HepG2 (cell line): ENCODE measurements around the gene PRUNE1. TPM values are rescaled to one million over a fixed set of nuclear protein-coding genes. Genes with fewer than 3 reads are reported as not detected.

ENCODE experiments used
- CREBL2 ChIP-seq: sonication (generic); formaldehyde crosslinking; IDR thresholded peaks from 2 replicates; pipeline ENCODE4 v1.8.1; 2023; ENCODE audit warnings: missing genetic modification reagents, mild to moderate bottlenecking, borderline replicate concordance
- E2F2 ChIP-seq: sonication (generic); formaldehyde crosslinking; IDR thresholded peaks from 2 replicates; pipeline ENCODE4 v1.4.0; 2020; ENCODE audit warnings: missing genetic modification reagents, borderline replicate concordance
- FOXA1 ChIP-seq, 2 experiments: fragments of 450-650 bp in 1 of 2; sonication (generic) in 1 of 2; formaldehyde crosslinking in 1 of 2; IDR thresholded peaks; 2 replicates each; pipeline versions ENCODE4 v1.4.0 to v1.6.1; 2016 to 2020; ENCODE audit warnings: missing genetic modification reagents in 1 of 2
- FOXO1 ChIP-seq: sonication (generic); formaldehyde crosslinking; IDR thresholded peaks from 2 replicates; pipeline ENCODE4 v1.4.0; 2020; ENCODE audit warnings: missing genetic modification reagents
- MBD4 ChIP-seq: IDR thresholded peaks from 2 replicates; pipeline ENCODE4 v1.6.1; 2012; ENCODE audit warnings: low read length, inconsistent platforms, borderline replicate concordance
- MIER2 ChIP-seq: IDR thresholded peaks from 2 replicates; pipeline ENCODE4 v1.6.1; 2016; ENCODE audit warnings: missing biosample characterization, missing genetic modification reagents
- NAIF1 ChIP-seq: sonication (generic); formaldehyde crosslinking; IDR thresholded peaks from 2 replicates; pipeline ENCODE4 v1.5.0; 2020; ENCODE audit warnings: mild to moderate bottlenecking, missing genetic modification reagents, borderline replicate concordance
- NCOA2 ChIP-seq: sonication (generic); formaldehyde crosslinking; IDR thresholded peaks from 2 replicates; pipeline ENCODE4 v1.8.0; 2022; ENCODE audit warnings: inconsistent platforms
- NR3C1 ChIP-seq: sonication (generic); formaldehyde crosslinking; IDR thresholded peaks from 2 replicates; pipeline ENCODE4 v1.4.0; 2020; ENCODE audit warnings: missing genetic modification reagents
- POLR2AphosphoS5 ChIP-seq: IDR thresholded peaks from 2 replicates; pipeline ENCODE4 v1.6.1; 2012; ENCODE audit warnings: low read depth, low read length
- PPARG ChIP-seq: conservative IDR thresholded peaks from 2 replicates; pipeline ENCODE4 v1.6.1; 2016; ENCODE audit warnings: missing biosample characterization, missing genetic modification reagents
- RFX1 ChIP-seq: fragments of 450-650 bp; IDR thresholded peaks from 2 replicates; pipeline ENCODE4 v1.6.1; 2017
- SRF ChIP-seq: IDR thresholded peaks from 2 replicates; pipeline ENCODE4 v1.6.1; 2011; ENCODE audit warnings: mild to moderate bottlenecking, low read depth, low read length, moderate library complexity
- TCF7 ChIP-seq: sonication (generic); IDR thresholded peaks from 2 replicates; pipeline ENCODE4 v1.6.1; 2016; ENCODE audit warnings: antibody characterized with exemption, low read depth
- ZBTB26 ChIP-seq: IDR thresholded peaks from 2 replicates; pipeline ENCODE4 v1.6.1; 2016; ENCODE audit warnings: missing compliant biosample characterization, missing genetic modification reagents, borderline replicate concordance
- ZBTB39 ChIP-seq: sonication (generic); formaldehyde crosslinking; IDR thresholded peaks from 2 replicates; pipeline ENCODE4 v1.5.0; 2020; ENCODE audit warnings: missing genetic modification reagents
- ZC3H13 ChIP-seq: sonication (generic); formaldehyde crosslinking; IDR thresholded peaks from 2 replicates; pipeline ENCODE4 v1.8.1; 2023; ENCODE audit warnings: mild to moderate bottlenecking, missing genetic modification reagents, moderate library complexity
- ZKSCAN8 ChIP-seq: IDR thresholded peaks from 2 replicates; pipeline ENCODE4 v1.6.1; 2016; ENCODE audit warnings: borderline replicate concordance, missing genetic modification reagents, missing compliant biosample characterization
- ZNF12 ChIP-seq: sonication (generic); formaldehyde crosslinking; IDR thresholded peaks from 2 replicates; pipeline ENCODE4 v1.5.0; 2020; ENCODE audit warnings: missing genetic modification reagents
- ZNF234 ChIP-seq: sonication (generic); formaldehyde crosslinking; conservative IDR thresholded peaks from 2 replicates; pipeline ENCODE4 v1.5.1; 2020; ENCODE audit warnings: mild to moderate bottlenecking, missing genetic modification reagents
- ZNF281 ChIP-seq: sonication (generic); formaldehyde crosslinking; IDR thresholded peaks from 2 replicates; pipeline ENCODE4 v1.4.0; 2020; ENCODE audit warnings: missing genetic modification reagents, borderline replicate concordance
- ZNF329 ChIP-seq: sonication (generic); formaldehyde crosslinking; IDR thresholded peaks from 2 replicates; pipeline ENCODE4 v1.9.0; 2021; ENCODE audit warnings: low read depth, mild to moderate bottlenecking, missing genetic modification reagents
- ZNF337 ChIP-seq: sonication (generic); formaldehyde crosslinking; IDR thresholded peaks from 2 replicates; pipeline ENCODE4 v1.5.1; 2020; ENCODE audit warnings: missing genetic modification reagents, low read depth, mild to moderate bottlenecking, borderline replicate concordance
- ZNF33A ChIP-seq: sonication (generic); formaldehyde crosslinking; IDR thresholded peaks from 2 replicates; pipeline ENCODE4 v1.5.1; 2020; ENCODE audit warnings: missing genetic modification reagents, mild to moderate bottlenecking, moderate library complexity, borderline replicate concordance
- polyA plus RNA-seq, 8 experiments: library from polyadenylated mRNA; depleted of rRNA in 3 of 8; stranded (reverse) in 7 of 8; unstranded in 1 of 8; fragments of >200 nt; fragmentation: Illumina TruSeq in 4 of 8; extraction: Trizol in 4 of 8; gene quantifications; 2 replicates each; pipeline versions ENCODE4 v1.2.1 to v1.2.3, GENCODE V29; 2011 to 2016; ENCODE audit warnings: low read depth in 4 of 8, missing spikeins in 1 of 8, mixed read lengths in 1 of 8; ENCODE audit not compliant: insufficient read depth in 1 of 8
- total RNA-seq, 5 experiments: library from RNA; depleted of rRNA; stranded (reverse); fragments of >200 nt; fragmentation: Illumina TruSeq; extraction: Trizol; gene quantifications; 2 replicates each; pipeline ENCODE4 v1.2.3, GENCODE V29; 2016; ENCODE audit warnings: low read depth in 1 of 5

Gene PRUNE1
- total and polyA plus RNA-seq, 2 of the 13 experiments (the other 11 are each of a cell fraction or from before 2014, with no cell fraction given): 19.0 to 31.9 TPM

- no peak for TF ChIP-seq ZBTB39 (CRISPR knock-in tag)
- peak; percentile 80 for TF ChIP-seq MIER2 (CRISPR knock-in tag)
- no peak for TF ChIP-seq ZNF281 (CRISPR knock-in tag)
- TF ChIP-seq ZC3H13 (CRISPR knock-in tag): no peak
- no peak for TF ChIP-seq FOXO1 (CRISPR knock-in tag)
- no peak for TF ChIP-seq ZNF33A
- no peak for TF ChIP-seq NAIF1 (CRISPR knock-in tag)
- no peak for TF ChIP-seq E2F2
- TF ChIP-seq ZKSCAN8: peak; percentile 52; the same call in 1 of the 2 replicates
- TF ChIP-seq ZBTB26 (CRISPR knock-in tag): peak; percentile 91
- no peak for TF ChIP-seq FOXA1 (IDR thresholded peaks at IDR 0.05)
- no peak for TF ChIP-seq FOXA1 (CRISPR knock-in tag; IDR thresholded peaks at IDR 0.05)
- no peak for TF ChIP-seq ZNF337 (CRISPR knock-in tag)
- TF ChIP-seq NCOA2: no peak
- TF ChIP-seq TCF7: no peak
- TF ChIP-seq NR3C1 (CRISPR knock-in tag): no peak
- no peak for TF ChIP-seq CREBL2 (CRISPR knock-in tag)
- TF ChIP-seq ZNF12: peak; percentile 49; the same call in 1 of the 2 replicates
- 0 out of 2 replicates have a peak, but pooled peaks have one; percentile 2 for TF ChIP-seq SRF
- TF ChIP-seq ZNF234 (CRISPR knock-in tag): no peak
- TF ChIP-seq PPARG (CRISPR knock-in tag): no peak
- TF ChIP-seq ZNF329 (CRISPR knock-in tag): no peak
- TF ChIP-seq POLR2AphosphoS5: peak; percentile 71
- TF ChIP-seq MBD4: no peak
- TF ChIP-seq RFX1: no peak
These were observed 1.8 kb upstream of the PRUNE1 start, which contains the start of gene MINDY1 (continued) for GRCh38 chr1:151006327-151007052.
